NOMO-1 treated with dmso at 0.1 percent for 144 hours (cell line): ENCODE results near the gene ORMDL3.

ENCODE experiments used
- DNase-seq: peaks from one replicate; lab custom pipeline; 2025; ENCODE audit not compliant: unreplicated experiment; lab: John Stamatoyannopoulos, UW

ORMDL3 gene, protein sequence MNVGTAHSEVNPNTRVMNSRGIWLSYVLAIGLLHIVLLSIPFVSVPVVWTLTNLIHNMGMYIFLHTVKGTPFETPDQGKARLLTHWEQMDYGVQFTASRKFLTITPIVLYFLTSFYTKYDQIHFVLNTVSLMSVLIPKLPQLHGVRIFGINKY

GRCh38 chr17:39927101-39927928 lies at the start of gene ORMDL3, which contains the start of gene LRRC3C:
Gene ORMDL3 (minus strand): TSS chr17:39927601. CDS start chr17:39924203, 3,398 bp downstream.
Gene LRRC3C (plus strand): TSS chr17:39927732. CDS start chr17:39941524, 13,792 bp downstream.
- peak; percentile 82 for DNase-seq

- DNase-seq, result no peak
These were observed 48.4 kb upstream of the ORMDL3 start for GRCh38 chr17:39975801-39976200.

DNA sequence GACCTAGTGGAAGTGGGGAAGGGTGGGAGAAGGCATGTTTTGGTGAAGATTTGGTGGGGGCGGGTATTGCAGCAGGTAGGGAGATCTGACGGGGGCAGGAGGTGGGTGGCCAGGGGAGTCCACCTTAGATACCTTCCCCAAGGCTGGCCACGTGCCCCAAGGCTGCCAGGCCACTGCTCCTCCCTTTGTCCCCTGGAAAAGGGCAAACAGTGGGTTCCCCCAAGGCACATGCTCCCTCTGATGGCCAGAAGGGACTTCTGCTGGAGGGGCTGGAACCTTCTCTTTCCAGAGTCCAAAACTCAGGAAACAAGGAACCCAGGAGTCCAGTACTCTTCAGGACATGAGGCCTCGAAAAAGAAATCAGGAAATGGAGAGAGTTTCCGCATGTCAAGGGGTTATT lies 47.0 kb upstream of the ORMDL3 start:
- DNase-seq, result no peak

DNA sequence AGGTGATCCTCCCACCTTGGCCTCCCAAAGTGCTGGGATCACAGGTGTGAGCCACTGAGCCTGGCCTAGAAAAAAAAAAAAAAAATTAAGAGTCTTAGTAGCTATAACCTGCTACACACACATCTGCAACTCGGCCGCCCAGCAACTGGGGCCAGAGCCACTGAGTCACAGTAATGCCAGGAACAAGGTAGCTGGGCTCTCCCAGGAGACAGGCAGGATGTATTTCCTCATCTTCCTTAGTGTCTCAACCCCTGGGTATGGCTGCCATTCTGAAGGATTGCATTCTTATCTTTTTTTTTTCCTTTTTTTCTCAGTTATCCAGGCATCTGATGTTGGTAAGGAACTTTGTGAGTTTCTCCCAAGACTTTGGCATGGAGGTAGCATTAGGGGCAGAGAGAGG lies 46.1 kb upstream of the ORMDL3 start:
- DNase-seq, result no peak

DNA sequence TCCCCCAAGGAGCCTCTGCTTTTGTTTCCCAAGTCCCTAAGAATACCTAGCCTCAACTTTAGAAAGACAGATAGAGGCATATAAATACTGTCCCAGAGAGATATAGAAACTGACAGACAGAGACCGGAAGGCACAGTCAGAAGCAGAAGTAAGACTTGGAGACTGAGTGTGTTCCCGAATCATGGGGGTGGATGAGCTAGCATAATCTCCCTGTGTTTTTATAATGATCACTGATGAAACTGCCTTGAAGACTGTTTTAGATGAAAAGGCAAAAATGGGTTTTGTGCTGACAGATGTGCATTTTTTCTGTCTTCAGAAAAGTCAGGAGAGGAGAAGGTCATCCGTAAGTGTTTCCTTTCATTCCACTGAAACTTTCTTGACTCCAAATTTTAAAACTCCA lies 44.9 kb upstream of the ORMDL3 start:
- DNase-seq, result peak; percentile 29

DNA sequence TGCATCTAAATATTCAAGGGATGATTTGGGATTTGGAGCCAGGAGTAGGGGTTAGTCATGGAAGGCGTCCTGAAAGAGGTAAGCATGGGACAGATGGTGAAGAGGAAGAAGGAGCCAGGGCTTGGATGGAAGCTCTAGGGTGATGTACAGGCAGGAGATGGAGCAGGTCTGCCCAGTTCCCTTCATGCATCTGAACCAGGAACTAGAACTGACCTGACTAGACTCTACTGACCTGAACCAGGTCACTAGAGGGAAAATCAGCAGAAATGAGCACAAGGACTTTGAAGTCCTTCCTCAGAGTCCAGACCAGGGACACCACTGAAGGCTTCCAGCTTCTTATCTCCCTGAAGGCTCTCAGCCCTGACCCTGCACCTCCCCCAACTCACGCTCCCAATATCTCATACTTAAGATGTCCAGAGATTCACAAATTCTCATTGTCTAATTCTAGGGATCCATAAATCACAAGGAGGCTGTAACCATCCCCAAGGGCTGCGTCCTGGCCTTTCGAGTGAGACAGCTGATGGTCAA lies 43.7 kb upstream of the ORMDL3 start:
- DNase-seq, result no peak

DNA sequence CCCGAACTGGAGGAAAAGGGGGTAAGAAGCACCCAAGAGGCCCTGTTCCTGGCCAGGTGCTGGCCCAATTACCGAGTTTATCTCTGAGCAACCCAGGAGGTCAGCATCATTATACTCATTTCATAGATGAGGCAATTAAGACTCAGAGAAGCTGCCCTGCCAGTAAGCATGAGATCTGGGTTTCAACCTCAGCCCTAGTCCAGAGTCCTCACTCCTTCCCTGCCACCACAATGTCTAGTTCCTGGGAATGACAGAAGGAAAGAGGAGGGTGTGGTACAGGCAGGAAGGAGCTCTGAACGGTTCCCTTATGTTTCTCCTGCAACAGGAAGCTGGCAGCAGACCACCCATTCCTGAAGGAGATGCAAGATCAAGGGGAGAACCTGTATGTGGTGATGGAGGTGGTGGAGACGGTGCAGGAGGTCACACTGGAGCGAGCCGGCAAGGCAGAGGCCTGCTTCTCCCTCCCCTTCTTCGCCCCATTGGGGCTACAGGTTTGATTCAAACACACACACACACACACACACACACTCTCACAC lies 42.8 kb upstream of the ORMDL3 start:
- DNase-seq, result no peak

- DNase-seq, result no peak
These were observed 42.0 kb upstream of the ORMDL3 start for GRCh38 chr17:39969375-39969774.

DNA sequence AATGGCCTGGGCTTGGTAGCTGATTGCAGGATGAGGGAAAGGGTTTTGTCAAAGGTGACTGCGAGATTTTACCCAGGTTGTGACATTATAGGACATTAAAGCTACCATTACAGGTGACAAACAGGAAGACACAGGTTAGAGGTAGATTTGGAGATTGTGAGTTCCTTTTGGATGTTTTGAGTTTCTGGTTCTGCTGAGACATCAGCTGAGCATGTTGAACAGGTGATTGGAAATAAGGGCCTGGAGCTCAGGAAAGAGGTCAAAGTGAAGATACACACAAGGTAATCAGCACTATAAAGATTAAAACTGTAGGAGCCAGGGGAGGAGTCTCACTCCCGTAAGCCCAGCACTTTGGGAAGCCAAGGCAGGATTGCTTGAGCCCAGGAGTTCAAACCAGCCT lies 41.4 kb upstream of the ORMDL3 start:
- no peak for DNase-seq

DNA sequence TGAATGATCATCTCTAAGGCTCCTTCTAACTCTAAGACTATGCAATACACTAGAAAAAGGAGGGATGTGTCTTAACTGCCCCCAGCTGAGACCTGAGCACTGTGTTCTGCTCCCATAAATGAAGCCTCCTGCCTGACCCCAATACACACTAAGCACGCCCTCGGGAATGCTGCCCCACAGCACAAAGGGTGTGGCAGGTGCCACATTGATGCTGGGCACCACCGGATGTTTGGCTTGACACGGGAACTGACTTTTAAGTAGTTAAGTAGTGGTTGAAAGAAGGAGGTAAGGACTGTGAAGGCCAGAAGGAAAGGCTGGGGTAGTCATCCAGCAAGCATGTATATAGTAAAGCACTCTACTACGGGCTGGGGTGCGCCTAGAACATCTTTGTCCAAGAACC lies 39.4 kb upstream of the ORMDL3 start:
- no peak for DNase-seq

GRCh38 chr17:39965017-39965699 lies 37.8 kb upstream of the ORMDL3 start:
- DNase-seq, result no peak

GRCh38 chr17:39963829-39964228 lies 36.4 kb upstream of the ORMDL3 start:
- no peak for DNase-seq

- no peak for DNase-seq
These were observed 35.3 kb upstream of the ORMDL3 start, which contains the start of gene GSDMA for GRCh38 chr17:39962642-39963220. Gene GSDMA (plus strand): TSS chr17:39963004. CDS start chr17:39965688, 2,684 bp downstream.

GRCh38 chr17:39960524-39961041 lies 33.2 kb upstream of the ORMDL3 start:
- DNase-seq, result no peak

GRCh38 chr17:39955726-39956225 lies 28.4 kb upstream of the ORMDL3 start:
- DNase-seq, result no peak

GRCh38 chr17:39954876-39955275 lies 27.5 kb upstream of the ORMDL3 start:
- no peak for DNase-seq

- no peak for DNase-seq
These were observed 26.1 kb upstream of the ORMDL3 start for GRCh38 chr17:39953471-39953888.

- peak; percentile 91 for DNase-seq
These were observed 25.5 kb upstream of the ORMDL3 start for GRCh38 chr17:39952680-39953470.

DNA sequence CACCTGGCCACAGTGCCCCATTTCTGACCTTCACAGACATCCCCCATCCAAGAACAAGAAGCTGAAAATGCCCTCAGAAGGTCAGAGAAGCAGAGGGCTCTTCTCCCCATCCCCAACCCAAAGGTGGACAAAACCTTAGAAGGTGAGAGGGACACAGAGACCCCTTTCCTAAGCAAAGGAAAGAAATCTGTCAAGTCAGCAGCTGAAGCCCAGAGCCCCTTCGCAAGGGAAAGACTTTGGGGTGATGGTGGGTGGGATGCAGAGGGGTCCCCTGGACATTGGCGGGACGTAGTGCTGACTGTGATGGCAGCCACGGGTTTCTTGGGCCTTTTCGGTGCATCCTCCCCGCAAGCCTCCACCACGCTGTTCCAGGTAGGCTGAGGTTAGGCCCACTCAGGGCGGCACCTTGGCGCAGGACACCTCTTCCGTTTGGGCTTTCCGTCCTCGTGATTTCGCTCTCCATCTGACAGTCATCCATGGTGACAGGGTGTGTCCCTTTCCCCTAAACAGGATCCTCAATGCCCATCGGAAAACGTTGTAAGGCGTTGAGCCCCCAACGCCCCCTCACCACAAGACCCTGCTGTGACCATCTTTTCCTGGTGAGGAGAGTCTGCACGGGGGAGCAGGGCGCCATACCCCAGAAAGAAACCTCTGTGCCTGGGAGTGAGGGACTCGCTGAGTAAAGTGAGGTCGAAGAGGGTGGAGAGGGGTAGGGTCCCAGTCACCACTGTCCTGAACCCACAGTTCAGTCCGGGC lies 24.7 kb upstream of the ORMDL3 start:
- DNase-seq, result no peak
